ENCODE measurements around the gene NR3C1. TPM values are rescaled to one million over a fixed set of nuclear protein-coding genes. Genes with fewer than 3 reads are reported as not detected.

Gene NR3C1
- total RNA-seq, 1 experiment from 2014 or later, result 42.1 TPM

DNA sequence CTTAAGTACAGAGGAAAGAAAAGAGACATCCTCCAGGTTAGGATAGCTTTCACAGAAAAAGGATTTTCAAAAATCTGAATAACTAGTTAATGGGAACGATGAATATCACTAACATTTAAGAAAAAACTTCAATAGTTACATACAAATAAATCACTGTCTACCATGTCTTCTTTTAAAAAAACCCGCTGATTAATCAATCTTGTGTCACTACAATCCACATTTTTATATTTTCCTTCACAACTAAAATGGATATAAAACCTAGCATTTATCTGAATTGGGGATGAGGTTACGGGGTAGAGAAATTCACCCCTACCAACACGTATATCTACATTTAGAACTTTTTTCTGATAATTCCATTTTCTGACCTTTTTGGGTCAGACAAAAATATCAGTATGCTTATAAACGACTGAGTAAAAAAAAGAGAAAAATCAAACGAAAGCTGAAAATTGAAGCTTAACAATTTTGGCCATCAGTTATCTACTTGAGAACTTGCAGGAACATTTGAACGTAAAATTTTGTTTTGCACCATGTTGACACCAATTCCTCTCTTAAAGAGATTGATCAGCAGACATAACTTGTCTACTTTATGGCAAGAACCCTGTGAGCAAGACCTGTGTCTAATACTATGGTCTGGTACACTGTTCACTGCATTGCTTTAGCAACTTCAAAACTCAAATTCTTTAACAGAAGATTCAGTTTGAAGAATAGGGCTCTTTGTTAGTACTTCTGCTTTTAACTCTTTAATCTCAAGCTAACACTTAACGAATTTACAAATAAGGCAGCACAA, 4.8 kb downstream of the NR3C1 start:
- DNase-seq (ENCODE audit: low spot score), result no peak

DNA sequence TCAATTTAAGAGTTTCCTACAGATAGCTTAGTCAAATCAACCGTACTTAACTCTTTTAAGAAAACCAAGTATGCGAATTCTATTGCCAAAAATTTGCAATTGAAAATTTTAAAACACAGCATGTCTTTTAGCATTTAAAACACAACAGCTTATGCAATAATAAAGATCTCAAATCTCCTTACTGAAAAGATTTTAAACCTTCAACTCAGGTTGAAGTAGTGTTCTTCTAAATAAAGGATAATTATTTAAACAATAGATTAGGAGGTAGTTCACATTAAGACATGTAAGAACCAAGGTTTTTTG, 5.5 kb downstream of the NR3C1 start:
- DNase-seq (ENCODE audit: low spot score), result no peak

DNA sequence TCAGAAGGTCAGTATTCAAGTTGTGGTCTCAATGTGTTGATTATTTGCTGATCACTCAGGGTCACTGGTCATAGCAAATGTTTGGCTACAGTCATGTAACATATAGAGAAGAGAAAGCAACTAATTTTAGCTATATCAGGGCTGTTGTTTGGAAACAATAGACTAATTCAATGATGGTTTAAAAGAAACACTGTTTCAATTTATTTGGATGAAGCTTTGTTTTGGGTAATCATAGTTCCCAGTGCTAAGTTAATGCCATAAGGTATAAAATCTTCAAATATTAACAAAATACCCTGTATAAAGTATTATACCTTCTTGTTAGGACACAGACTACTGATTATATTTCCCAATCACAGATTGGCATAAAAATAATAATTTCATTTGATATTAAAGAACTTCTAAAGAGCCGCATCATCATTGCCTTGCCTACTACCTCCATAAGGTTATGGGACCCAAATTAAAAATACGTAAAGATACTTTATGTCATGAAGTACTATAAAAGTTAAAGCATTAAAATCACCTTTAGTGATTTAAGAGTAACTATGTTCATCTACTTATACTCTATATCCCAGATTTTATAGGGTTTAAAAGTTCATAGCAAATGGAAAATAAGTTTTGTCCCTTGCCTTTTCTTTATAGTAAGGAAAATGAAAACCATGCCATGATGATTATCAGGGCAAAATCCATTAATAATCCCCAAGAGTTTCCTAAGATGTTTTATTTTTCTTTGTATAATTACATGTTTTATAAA, 6.0 kb downstream of the NR3C1 start:
- no peak for DNase-seq (ENCODE audit: low spot score)

DNA sequence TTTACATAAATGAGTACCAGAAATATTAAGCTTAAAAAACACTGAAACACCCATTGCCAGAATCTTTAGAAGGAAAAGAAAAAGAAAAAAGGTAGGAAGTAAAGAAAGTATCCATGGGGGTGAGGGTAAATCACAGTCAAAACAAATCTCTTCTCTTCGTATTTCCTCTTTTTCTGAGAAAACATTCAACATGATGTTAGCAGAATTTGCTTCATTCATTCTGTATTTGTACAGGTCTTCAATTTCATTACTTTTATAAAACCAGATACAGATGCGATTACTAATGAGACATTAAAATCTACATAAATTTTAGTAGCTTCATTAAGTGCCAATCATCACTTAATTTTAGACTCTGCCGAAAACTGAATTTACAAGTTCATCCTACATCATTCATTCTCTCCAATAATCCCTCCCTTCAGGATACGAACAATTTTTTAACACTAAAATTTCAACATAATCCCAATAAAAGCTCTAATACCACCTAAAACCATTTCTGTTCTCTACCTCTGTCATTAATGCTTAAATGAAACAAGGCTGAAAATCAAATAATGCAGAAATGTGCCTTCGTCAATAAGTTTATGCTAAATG, 7.0 kb downstream of the NR3C1 start:
- DNase-seq (ENCODE audit: low spot score), result no peak

DNA sequence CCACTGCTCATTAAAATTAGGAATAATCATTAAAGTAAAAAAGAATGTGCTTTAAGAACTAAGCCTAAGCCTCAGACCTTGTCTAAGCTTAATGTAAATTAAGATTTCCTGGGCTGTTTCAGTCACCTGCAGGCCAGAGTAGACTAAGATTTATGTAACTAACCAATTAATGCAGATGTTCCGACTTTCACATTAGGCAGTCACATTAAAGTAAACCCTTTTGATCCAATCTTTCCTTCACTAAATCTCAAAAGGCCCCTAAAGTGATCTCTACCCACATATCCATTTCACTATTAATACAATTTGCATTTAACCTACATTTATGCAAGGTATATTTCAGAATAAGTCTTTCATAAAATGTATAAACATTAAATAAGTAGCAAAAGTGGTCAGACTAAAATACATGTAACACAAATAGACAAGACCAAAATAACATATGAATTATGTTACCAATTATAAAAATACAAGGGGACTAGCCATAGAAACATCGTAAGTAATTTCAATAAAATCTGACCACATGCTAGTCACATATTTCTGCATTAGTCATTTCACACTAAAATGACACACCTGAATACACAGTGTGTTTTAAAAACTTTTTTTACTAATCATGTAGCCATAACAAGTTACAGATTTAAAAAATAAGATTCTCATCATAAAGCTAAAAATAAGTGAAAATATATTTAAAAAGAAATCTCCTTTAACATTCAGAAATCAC, 7.7 kb downstream of the NR3C1 start:
- no peak for DNase-seq (ENCODE audit: low spot score)

DNA sequence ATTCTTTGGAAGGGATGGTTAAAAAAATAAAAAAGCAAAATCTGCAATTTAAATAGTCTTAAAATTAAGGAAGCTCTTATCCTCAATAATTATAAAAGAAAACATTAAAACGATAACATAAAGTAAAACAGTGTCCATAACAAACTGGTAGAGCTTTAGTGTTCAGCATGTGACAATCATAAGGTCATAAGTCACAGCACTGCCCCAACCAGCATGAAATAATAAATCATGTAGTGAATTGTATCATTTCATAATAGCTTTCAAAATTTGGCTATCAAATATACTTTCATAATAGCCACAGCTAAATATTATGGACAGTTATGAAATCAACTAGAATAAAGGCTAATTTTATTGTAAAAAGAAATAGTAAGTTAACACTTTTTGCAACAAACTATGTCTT, 10.0 kb downstream of the NR3C1 start:
- DNase-seq (ENCODE audit: low spot score), result no peak

DNA sequence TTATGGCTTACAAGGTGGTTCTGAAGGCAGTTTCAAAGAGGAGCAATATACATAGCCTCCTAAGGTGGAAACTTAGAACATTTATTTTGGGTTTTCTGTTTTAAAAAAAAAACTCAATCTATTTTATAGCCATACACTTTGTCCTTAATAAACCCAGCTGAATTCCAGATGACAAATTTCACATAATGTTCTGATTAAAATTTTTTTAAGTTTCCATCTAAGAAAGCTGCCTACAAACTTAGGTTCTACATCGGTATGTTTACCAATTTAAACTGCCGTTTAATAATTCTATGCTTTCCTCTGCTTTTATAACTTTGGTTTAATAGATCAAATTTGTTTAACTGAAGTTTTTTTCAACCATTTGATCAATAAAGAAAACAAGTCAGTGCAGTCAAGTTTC, 12.5 kb downstream of the NR3C1 start:
- DNase-seq (ENCODE audit: low spot score), result no peak

DNA sequence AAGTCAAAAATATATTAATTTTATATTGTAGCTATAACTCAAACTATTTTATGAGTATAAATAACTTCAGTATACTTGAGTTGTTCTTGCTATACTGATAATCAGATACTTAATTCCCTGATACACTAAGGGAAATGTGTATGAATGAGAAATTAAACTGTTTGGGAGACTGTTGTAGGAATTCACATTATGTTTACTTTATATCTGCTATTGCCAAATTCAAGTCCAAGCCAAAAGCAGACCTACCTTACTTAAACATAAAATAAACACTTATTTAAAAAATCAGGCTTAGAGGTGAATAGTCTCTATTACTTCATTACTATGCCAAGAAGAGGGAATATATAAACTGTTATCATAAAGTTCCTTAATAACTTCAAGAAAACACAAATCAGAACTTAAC, 13.2 kb downstream of the NR3C1 start:
- no peak for DNase-seq (ENCODE audit: low spot score)

DNA sequence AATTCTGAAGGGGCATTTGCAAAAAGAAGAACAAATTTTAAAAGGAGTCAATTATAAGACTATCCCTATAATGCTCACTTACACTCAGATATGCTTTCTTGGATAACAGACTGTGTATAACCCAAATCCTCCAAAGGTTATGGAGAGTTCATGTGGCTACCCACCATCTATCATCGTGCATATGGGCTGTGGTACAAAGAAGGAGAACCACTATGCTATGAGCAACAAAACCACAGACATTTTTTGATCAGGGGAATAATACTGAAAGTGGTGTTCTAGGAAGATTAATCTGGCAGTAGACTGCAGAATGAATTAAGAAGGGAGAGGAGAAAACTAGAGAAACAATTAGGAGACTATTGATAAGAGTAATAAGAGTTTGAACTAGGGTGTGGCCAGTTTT, 16.8 kb downstream of the NR3C1 start:
- DNase-seq (ENCODE audit: low spot score), result peak; percentile 32

DNA sequence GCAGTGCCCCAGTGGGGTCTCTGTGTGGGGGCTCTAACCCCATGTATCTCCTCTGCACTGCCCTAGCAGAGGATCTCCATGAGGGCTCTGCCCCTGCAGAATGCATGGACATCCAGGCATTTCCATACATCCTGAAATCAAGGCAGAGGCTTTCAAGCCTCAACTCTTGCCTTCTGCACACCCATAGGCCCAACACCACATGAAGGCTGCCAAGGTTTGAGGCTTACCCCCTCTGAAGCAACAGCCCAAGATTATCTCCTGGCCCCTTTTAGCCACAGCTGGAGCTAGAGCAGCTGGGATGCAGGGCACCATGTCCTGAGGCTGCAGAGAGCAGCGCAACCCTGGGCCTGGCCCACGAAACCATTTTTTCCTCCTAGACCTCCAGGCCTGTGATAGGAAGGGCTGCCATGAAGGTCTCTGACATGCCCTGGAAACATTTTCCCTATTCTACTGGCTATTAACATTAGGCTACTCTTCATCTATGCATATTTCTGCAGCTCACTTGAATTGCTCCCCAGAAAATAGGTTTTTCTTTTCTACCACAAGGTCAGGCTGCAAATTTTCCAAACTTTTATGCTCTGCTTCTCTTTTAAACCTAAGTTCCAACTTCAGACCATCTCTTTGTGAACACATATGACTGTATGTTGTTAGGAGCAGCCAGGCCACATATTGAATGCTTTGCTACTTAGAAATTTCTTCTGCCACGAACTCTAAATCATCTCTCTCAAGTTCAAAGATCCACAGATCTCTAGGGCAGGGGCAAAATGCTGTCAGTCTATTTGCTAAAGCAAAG, 18.4 kb downstream of the NR3C1 start:
- DNase-seq (ENCODE audit: low spot score), result no peak

DNA sequence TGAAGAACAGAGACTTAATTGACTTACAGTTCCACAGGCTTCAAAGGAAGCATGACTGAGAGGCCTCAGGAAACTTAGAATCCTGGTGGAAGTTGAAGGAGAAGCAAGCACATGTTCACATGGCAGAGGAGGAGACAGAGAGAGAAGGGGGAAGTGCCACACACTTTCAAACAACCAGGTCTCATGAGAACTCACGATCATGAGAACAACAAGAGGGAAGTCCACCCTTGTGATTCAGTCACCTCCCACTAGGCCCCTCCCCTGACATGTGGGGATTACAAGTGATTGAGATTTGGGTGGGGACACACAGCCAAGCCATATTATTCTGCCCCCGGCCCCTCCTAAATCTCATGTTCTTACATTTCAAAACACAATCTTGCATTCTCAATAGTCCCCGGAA, 19.5 kb downstream of the NR3C1 start:
- no peak for DNase-seq (ENCODE audit: low spot score)

DNA sequence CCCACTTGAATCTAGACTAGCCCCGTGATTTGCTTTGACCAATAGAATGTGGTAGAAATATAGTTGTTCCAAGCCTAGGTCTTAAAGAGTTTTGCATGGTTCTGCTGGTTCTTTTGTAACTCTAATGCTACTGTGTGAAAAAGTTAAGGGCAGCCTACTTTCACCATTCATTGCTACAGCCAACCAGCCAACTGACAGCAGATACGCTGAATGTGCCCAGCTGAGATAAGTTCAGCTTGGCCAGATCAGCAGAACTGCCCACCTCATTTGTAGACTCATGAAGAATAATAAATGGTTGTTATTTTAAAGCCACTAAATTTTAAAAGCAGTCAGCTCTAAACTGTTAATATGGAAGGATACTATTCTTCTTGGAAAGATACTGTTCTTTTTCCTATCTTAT, 23.9 kb downstream of the NR3C1 start:
- DNase-seq (ENCODE audit: low spot score), result no peak

DNA sequence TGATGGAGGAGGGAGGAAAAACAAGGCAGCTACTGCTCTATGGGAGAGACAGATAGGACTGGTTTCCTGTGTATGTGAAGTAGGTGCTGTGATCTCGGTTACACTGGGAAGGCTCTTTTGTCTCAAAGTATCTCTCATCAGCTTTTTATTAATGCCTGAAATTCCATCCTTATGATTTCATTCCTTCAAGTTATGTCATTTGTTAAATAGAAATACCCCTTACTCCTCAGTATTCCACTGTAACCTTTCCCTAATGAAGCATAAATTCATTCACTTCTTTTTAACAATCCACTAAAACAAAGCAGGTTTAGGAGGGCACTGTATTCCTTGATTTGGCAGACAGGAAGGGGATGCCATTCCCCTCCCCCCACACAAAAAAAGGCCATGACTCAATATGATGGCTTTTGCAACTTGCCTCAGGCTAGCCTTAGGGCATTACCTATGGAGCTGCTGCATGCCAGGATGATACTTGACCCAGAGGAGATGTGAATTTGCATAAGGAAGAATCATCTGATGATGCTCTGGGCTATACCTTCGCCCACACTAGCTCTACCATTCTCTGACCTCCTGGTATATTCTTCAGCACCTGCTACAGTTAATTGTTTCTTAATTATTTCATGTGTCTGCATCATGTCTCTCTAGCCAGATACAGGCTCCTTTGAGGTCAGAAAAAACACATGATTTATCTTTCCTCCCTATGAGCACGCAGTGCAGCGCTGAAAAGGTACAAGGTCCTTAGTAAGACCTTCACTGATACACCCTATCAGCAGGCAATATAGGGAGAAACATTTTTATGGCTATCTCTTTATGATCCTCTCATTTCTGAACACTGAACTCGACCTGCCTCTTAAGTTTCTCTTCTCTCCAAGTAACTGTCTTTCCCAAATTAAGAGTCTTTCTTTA, 26.3 kb downstream of the NR3C1 start:
- DNase-seq (ENCODE audit: low spot score), result peak; percentile 84

DNA sequence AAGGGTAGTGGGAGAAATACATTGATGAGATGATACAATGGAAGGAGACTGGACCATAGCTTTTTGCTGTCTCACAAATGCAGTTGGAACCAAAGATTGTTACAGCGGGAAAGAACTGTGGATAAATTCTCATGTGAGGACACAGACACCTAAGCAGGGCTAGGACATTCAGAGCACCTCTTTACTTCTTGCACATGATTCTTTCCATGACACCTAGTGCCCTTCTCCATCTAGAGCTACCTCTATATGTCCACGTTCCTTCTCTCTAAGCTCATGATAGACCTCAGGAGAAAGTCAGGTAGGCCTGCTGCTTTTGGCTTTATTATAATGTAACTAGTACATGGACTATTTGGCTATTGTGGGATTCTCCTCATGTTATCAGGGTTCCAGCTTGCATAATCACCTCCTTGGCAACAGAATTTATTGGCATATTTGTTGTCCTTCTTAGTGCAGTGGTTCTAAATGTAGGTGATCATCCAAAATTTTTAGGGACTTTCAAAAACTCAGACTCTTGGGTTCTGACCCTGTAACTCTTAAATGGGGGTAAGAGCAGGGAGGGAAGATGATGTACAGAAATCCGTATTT, 27.2 kb downstream of the NR3C1 start:
- no peak for DNase-seq (ENCODE audit: low spot score)

DNA sequence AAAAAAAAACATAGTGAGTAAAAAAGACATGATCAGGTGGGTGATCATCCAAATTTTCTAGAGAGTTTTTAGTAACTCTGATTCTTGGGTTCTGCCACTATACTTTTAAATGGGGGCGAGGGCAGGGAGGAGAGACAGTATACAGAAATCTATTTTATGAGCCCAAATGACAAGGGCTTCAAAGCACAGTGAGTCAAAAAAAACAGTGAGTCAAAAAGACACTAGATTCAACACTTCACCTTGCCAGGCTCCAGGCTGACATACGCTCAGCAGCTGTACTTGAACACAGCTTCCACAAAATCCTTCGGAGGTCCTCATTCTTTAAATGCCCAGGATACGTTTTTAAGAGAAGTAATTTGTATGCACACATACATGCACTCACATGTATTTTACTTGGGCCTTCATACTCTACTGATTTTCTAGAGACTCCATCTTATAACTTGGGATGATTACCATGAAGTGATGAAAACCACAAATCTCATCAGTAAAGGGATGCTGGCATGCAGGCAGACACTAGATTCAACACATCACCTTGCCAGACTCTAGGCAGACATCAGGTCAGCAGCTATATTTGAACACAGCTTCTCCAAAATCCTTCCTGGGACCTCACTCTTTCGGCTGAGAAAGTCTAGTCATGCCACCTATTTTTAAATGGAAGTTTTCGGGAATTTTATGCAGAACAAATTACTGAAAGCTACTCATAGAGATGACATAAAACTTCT, 28.8 kb downstream of the NR3C1 start:
- no peak for DNase-seq (ENCODE audit: low spot score)

DNA sequence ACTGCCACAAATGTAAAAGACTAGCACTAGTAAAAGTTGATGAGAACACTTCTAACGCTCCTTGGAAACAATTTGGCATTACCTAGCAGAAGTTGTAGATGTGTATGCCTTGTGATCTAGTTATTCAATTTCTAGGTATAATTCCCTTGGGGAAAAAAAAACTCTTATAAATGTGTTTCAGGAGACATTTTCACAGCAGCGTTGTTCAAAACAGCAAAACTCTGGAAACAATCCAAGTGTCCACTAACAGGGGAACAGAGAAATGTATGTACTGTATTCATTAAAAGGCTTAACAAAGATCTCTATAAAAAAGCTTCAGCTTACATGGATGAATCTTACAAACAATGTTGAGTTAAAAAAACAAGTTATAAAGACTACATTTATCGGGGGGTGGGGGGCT, 30.4 kb downstream of the NR3C1 start:
- no peak for DNase-seq (ENCODE audit: low spot score)

DNA sequence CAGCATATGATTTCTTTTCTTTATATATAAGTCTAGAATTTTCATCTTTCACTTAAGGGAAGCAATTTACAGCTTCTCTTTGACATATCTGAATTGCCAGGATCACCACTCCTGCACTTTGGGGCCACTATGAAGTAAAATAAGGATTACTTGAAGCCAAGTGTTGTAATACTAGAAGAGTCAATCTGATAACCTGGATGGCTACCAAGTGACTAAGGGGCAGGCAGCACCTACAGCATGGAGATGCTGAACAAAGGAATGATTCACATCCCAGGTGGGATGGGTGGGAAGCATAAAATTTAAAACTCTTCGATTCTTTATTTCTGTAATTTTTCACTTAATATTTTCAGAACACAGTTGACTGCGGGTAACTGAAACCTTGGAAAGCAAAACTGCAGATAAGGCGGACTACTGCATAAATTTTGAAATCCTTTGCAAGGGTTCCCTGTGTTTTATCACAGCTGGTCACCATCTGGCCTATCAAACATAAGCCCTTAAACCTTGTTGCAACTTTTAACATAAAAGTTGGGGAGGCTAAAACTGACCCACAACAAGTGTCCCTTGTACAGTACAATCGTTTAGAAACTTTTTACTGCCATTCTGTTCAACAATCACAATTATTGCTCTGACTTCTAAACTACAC, 31.2 kb downstream of the NR3C1 start:
- DNase-seq (ENCODE audit: low spot score), result no peak

DNA sequence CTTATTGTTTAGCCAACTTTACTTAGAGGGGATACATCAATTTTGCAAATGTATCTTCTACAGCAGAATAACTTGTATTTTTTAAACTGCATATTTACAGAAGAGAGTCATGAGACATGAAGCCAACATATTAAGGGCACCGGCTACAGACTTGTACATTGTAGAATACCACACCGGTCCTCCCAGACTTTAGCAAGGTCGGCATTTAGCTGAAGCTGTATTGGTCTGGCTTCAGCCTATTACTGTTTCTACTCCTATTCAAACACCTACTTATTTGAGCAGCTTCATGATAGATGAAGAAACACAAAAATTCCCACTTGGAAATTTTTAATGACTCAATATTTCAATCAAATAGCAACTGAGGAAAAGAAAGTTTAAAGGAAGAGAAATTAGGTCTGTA, 33.0 kb downstream of the NR3C1 start:
- DNase-seq (ENCODE audit: low spot score), result no peak

DNA sequence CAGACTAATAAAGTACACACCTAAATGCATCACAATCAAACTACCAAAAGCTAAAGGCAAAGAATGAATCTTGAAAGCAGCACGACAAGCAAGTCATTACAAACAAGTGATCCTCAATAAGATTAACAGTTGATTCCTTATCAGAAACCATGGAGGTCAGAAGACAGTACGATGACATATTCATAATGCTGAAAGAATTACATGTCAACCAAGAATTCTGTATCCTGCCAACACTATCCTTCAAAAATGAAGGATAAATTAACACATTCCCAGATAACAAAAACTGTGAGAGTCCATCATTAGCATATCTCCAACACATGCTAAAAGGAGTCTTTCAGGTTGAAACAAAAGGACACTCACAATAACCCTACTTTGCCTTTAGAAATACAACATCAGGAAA, 39.4 kb downstream of the NR3C1 start:
- no peak for DNase-seq (ENCODE audit: low spot score)
